K562 (cell line): Measurements from ENCODE around the gene PIGL. TPM values are rescaled to one million over a fixed set of nuclear protein-coding genes. Genes with fewer than 3 reads are reported as not detected.

Experiments
- ATF2 ChIP-seq: sonication (generic); formaldehyde crosslinking; IDR thresholded peaks from 2 replicates; pipeline ENCODE4 v1.8.1; 2022; ENCODE audit warnings: missing genetic modification reagents
- BCOR ChIP-seq: fragments of 450-650 bp; IDR thresholded peaks from 2 replicates; pipeline ENCODE4 v1.6.1; 2016
- CC2D1A ChIP-seq: fragments of 450-650 bp; IDR thresholded peaks from 2 replicates; pipeline ENCODE4 v1.6.1; 2017; ENCODE audit warnings: mild to moderate bottlenecking
- E2F5 ChIP-seq: sonication (generic); formaldehyde crosslinking; IDR thresholded peaks from 2 replicates; pipeline ENCODE4 v1.8.0; 2022; ENCODE audit warnings: mild to moderate bottlenecking, missing genetic modification reagents
- HCFC1 ChIP-seq: IDR thresholded peaks from 2 replicates; pipeline ENCODE4 v1.6.1; 2012; ENCODE audit warnings: low read depth, low read length, improper control_type of control experiment
- HDAC8 ChIP-seq: fragments of 450-650 bp; IDR thresholded peaks from 2 replicates; pipeline ENCODE4 v1.6.1; 2016; ENCODE audit warnings: mild to moderate bottlenecking, missing genetic modification characterization, moderate library complexity, missing compliant biosample characterization
- IRF2 ChIP-seq: sonication (generic); formaldehyde crosslinking; IDR thresholded peaks from 2 replicates; pipeline ENCODE4 v1.8.1; 2022; ENCODE audit warnings: mild to moderate bottlenecking, missing genetic modification reagents
- KLF16 ChIP-seq: IDR thresholded peaks from 2 replicates; pipeline ENCODE4 v1.6.1; 2016; ENCODE audit warnings: antibody characterized with exemption
- MAFK ChIP-seq: IDR thresholded peaks from 2 replicates; pipeline ENCODE4 v1.6.1; 2011; ENCODE audit warnings: low read length, improper control_type of control experiment
- NCOA6 ChIP-seq: fragments of 450-650 bp; IDR thresholded peaks from 2 replicates; pipeline ENCODE4 v1.6.1; 2017; ENCODE audit warnings: mild to moderate bottlenecking
- RNF2 ChIP-seq: sonication (generic); IDR thresholded peaks from 2 replicates; pipeline ENCODE4 v1.6.1; 2016
- SPI1 ChIP-seq: IDR thresholded peaks from 2 replicates; pipeline ENCODE4 v1.6.1; 2011; ENCODE audit warnings: low read depth, low read length, control low read depth, borderline replicate concordance
- THRA ChIP-seq: fragments of 450-650 bp; IDR thresholded peaks from 2 replicates; pipeline ENCODE4 v1.6.1; 2017; ENCODE audit warnings: mild to moderate bottlenecking, moderate library complexity
- U2AF1 ChIP-seq: fragments of 200-400 bp; formaldehyde crosslinking; optimal IDR thresholded peaks from 2 replicates; pipeline ENCODE3; 2017; ENCODE audit warnings: mild to moderate bottlenecking, low read depth, low read length, moderate library complexity
- polyA plus RNA-seq, 8 experiments: library from polyadenylated mRNA; depleted of rRNA in 4 of 8; stranded (reverse) in 5 of 8; unstranded in 3 of 8; fragments of >200 nt; fragmentation: Nextera tagmentation in 2 of 8; fragmentation: Illumina TruSeq in 1 of 8; extraction: Ambion mirVana in 2 of 8; extraction: Trizol in 1 of 8; gene quantifications; 2 replicates each; pipeline versions ENCODE4 v1.2.1 to v1.2.3, GENCODE V29; 2011 to 2014; ENCODE audit warnings: inconsistent platforms in 1 of 8, missing spikeins in 1 of 8
- total RNA-seq, 7 experiments: library from RNA; depleted of rRNA in 6 of 7; stranded (reverse); fragments of >200 nt in 6 of 7; fragmentation: Illumina TruSeq in 2 of 7; extraction: Trizol in 2 of 7; gene quantifications; 2 replicates each; pipeline versions ENCODE4 v1.2.1 to v1.2.3, GENCODE V29; 2011 to 2021; ENCODE audit warnings: low replicate concordance in 1 of 7
- TF ChIP-seq, protein P1 (sequence below): IDR thresholded peaks from 2 replicates; pipeline ENCODE4 v1.6.1; 2016; ENCODE audit warnings: missing genetic modification characterization, missing compliant biosample characterization
- TF ChIP-seq, protein P2 (sequence below): fragments of 250-450 bp; sonication (Bioruptor Pico); IDR thresholded peaks from 2 replicates; pipeline ENCODE4 v1.4.0; 2020
- TF ChIP-seq, protein P3 (sequence below): sonication (generic); formaldehyde crosslinking; IDR thresholded peaks from 2 replicates; pipeline ENCODE4 v1.8.1; 2023; ENCODE audit warnings: mild to moderate bottlenecking, missing genetic modification reagents

Gene PIGL
- total and polyA plus RNA-seq, 9 of the 15 experiments (the other 6 are each of a cell fraction or from before 2014, with no cell fraction given), result 19.9 to 55.3 (median 29.6) TPM

GRCh38 chr17:16215273-16215964 lies 1.6 kb upstream of the PIGL start, which contains the start of gene NCOR1 (continued):
- TF ChIP-seq E2F5 (CRISPR knock-in tag) (no peak), HCFC1 (peak; percentile 45; the same call in 1 of the 2 replicates), SPI1 (no peak), BCOR (no peak), KLF16 (no peak), U2AF1 (peak; percentile 33), CC2D1A (no peak), HDAC8 (tag) (no peak), NCOA6 (no peak), IRF2 (CRISPR knock-in tag) (no peak), ATF2 (no peak), RNF2 (peak; percentile 36; the same call in 1 of the 2 replicates), MAFK (no peak), THRA (no peak)
- TF ChIP-seq, protein P1, sequence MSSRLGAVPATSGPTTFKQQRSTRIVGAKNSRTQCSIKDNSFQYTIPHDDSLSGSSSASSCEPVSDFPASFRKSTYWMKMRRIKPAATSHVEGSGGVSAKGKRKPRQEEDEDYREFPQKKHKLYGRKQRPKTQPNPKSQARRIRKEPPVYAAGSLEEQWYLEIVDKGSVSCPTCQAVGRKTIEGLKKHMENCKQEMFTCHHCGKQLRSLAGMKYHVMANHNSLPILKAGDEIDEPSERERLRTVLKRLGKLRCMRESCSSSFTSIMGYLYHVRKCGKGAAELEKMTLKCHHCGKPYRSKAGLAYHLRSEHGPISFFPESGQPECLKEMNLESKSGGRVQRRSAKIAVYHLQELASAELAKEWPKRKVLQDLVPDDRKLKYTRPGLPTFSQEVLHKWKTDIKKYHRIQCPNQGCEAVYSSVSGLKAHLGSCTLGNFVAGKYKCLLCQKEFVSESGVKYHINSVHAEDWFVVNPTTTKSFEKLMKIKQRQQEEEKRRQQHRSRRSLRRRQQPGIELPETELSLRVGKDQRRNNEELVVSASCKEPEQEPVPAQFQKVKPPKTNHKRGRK, result no peak
- TF ChIP-seq, protein P2, sequence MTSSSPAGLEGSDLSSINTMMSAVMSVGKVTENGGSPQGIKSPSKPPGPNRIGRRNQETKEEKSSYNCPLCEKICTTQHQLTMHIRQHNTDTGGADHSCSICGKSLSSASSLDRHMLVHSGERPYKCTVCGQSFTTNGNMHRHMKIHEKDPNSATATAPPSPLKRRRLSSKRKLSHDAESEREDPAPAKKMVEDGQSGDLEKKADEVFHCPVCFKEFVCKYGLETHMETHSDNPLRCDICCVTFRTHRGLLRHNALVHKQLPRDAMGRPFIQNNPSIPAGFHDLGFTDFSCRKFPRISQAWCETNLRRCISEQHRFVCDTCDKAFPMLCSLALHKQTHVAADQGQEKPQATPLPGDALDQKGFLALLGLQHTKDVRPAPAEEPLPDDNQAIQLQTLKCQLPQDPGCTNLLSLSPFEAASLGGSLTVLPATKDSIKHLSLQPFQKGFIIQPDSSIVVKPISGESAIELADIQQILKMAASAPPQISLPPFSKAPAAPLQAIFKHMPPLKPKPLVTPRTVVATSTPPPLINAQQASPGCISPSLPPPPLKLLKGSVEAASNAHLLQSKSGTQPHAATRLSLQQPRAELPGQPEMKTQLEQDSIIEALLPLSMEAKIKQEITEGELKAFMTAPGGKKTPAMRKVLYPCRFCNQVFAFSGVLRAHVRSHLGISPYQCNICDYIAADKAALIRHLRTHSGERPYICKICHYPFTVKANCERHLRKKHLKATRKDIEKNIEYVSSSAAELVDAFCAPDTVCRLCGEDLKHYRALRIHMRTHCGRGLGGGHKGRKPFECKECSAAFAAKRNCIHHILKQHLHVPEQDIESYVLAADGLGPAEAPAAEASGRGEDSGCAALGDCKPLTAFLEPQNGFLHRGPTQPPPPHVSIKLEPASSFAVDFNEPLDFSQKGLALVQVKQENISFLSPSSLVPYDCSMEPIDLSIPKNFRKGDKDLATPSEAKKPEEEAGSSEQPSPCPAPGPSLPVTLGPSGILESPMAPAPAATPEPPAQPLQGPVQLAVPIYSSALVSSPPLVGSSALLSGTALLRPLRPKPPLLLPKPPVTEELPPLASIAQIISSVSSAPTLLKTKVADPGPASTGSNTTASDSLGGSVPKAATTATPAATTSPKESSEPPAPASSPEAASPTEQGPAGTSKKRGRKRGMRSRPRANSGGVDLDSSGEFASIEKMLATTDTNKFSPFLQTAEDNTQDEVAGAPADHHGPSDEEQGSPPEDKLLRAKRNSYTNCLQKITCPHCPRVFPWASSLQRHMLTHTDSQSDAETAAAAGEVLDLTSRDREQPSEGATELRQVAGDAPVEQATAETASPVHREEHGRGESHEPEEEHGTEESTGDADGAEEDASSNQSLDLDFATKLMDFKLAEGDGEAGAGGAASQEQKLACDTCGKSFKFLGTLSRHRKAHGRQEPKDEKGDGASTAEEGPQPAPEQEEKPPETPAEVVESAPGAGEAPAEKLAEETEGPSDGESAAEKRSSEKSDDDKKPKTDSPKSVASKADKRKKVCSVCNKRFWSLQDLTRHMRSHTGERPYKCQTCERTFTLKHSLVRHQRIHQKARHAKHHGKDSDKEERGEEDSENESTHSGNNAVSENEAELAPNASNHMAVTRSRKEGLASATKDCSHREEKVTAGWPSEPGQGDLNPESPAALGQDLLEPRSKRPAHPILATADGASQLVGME, result no peak
- TF ChIP-seq, protein P3, sequence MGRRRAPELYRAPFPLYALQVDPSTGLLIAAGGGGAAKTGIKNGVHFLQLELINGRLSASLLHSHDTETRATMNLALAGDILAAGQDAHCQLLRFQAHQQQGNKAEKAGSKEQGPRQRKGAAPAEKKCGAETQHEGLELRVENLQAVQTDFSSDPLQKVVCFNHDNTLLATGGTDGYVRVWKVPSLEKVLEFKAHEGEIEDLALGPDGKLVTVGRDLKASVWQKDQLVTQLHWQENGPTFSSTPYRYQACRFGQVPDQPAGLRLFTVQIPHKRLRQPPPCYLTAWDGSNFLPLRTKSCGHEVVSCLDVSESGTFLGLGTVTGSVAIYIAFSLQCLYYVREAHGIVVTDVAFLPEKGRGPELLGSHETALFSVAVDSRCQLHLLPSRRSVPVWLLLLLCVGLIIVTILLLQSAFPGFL (CRISPR knock-in tag), result no peak
